PC-3 (cell line): Measurements from ENCODE around the gene OR2AE1.

Experiments
- EZH2 ChIP-seq: fragments of 300-600 bp; sonication (generic); IDR thresholded peaks from one replicate; pipeline ENCODE4 v1.6.1; 2017; ENCODE audit warnings: antibody characterized with exemption, mild to moderate bottlenecking, low read length; ENCODE audit not compliant: unreplicated experiment
- TF ChIP-seq, protein P1 (sequence below): fragments of 300-600 bp; sonication (generic); conservative IDR thresholded peaks from 2 replicates; pipeline ENCODE4 v1.5.1; 2017; ENCODE audit warnings: antibody characterized with exemption, low read depth, mild to moderate bottlenecking, low read length

DNA sequence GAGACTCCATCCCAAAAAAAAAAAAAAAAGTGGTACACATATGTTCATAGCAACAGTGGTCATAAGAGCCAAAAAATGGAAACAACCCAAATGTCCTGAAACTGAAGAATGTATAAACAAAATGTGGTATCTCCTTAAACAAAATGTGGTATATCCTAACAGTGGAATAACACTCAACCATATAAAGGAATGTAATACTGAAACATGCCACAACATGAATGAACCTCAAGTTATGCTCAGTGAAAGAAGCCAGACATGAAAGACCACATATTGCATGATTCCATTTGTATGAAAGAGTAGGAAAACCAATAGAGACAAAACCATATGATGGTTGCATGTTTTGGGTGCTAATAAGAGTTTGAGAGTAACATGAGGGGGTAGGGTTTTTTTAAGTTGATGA lies 49.5 kb upstream of the OR2AE1 start:
- TF ChIP-seq, protein P1, sequence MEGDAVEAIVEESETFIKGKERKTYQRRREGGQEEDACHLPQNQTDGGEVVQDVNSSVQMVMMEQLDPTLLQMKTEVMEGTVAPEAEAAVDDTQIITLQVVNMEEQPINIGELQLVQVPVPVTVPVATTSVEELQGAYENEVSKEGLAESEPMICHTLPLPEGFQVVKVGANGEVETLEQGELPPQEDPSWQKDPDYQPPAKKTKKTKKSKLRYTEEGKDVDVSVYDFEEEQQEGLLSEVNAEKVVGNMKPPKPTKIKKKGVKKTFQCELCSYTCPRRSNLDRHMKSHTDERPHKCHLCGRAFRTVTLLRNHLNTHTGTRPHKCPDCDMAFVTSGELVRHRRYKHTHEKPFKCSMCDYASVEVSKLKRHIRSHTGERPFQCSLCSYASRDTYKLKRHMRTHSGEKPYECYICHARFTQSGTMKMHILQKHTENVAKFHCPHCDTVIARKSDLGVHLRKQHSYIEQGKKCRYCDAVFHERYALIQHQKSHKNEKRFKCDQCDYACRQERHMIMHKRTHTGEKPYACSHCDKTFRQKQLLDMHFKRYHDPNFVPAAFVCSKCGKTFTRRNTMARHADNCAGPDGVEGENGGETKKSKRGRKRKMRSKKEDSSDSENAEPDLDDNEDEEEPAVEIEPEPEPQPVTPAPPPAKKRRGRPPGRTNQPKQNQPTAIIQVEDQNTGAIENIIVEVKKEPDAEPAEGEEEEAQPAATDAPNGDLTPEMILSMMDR: no peak
- no peak for TF ChIP-seq EZH2
